T follicular helper cell (primary cell): ENCODE results near the gene PLSCR1.

ENCODE experiments used
- DNase-seq: peaks from one replicate; pipeline ENCODE4 v3.0.0-alpha.2; 2020; ENCODE audit warnings: low read depth
- total RNA-seq, 2 experiments: gene quantifications; one replicate each; lab custom pipeline; 2026; lab: John Stamatoyannopoulos, UW

Gene PLSCR1
- 16.3 to 18.0 reads per million in 2 experiments for total RNA-seq

- peak; percentile 45 for DNase-seq
Measured at GRCh38 chr3:146544002-146544928, at the start of gene PLSCR1. Gene PLSCR1 (minus strand): TSS chr3:146544607. CDS start chr3:146536552, 8,055 bp downstream.

GRCh38 chr3:146593776-146594175 lies 49.4 kb upstream of the PLSCR1 start:
- no peak for DNase-seq

- DNase-seq = no peak
Measured at GRCh38 chr3:146590521-146590920, 46.1 kb upstream of the PLSCR1 start.

GRCh38 chr3:146589899-146590508 lies 45.6 kb upstream of the PLSCR1 start:
- DNase-seq = peak; percentile 0

- no peak for DNase-seq
Measured at GRCh38 chr3:146585156-146585555, 40.7 kb upstream of the PLSCR1 start.

GRCh38 chr3:146581951-146582467 lies 37.6 kb upstream of the PLSCR1 start:
- DNase-seq = no peak

GRCh38 chr3:146581080-146581601 lies 36.7 kb upstream of the PLSCR1 start:
- DNase-seq = no peak

GRCh38 chr3:146577662-146578061 lies 33.3 kb upstream of the PLSCR1 start:
- peak; percentile 16 for DNase-seq

- no peak for DNase-seq
Measured at GRCh38 chr3:146575636-146576035, 31.2 kb upstream of the PLSCR1 start.

- DNase-seq = no peak
Measured at GRCh38 chr3:146574173-146574572, 29.8 kb upstream of the PLSCR1 start.

- DNase-seq = no peak
Measured at GRCh38 chr3:146569314-146569713, 24.9 kb upstream of the PLSCR1 start.

- no peak for DNase-seq
Measured at GRCh38 chr3:146566138-146566537, 21.7 kb upstream of the PLSCR1 start.

- no peak for DNase-seq
Measured at GRCh38 chr3:146561879-146562278, 17.5 kb upstream of the PLSCR1 start.

- DNase-seq = no peak
Measured at GRCh38 chr3:146561463-146561862, 17.1 kb upstream of the PLSCR1 start.

GRCh38 chr3:146560678-146561077 lies 16.3 kb upstream of the PLSCR1 start:
- DNase-seq = no peak

- DNase-seq = no peak
Measured at GRCh38 chr3:146559388-146559787, 15.0 kb upstream of the PLSCR1 start.

GRCh38 chr3:146558781-146559180 lies 14.4 kb upstream of the PLSCR1 start:
- no peak for DNase-seq

- DNase-seq = no peak
Measured at GRCh38 chr3:146557745-146558144, 13.3 kb upstream of the PLSCR1 start.

GRCh38 chr3:146555311-146555710 lies 10.9 kb upstream of the PLSCR1 start:
- no peak for DNase-seq

GRCh38 chr3:146554151-146554760 lies 9.8 kb upstream of the PLSCR1 start:
- DNase-seq = no peak

GRCh38 chr3:146550743-146551510 lies 6.5 kb upstream of the PLSCR1 start:
- no peak for DNase-seq
